K562 (cell line): ENCODE data around the gene ZNF302. TPM values are rescaled to one million over a fixed set of nuclear protein-coding genes. Genes with fewer than 3 reads are reported as not detected.
A peak's percentile ranks its signal among the peaks of the same experiment; 100 is the strongest.

Source experiments
- AFF4 ChIP-seq: sonication (generic); formaldehyde crosslinking; IDR thresholded peaks from 2 replicates; pipeline ENCODE4 v1.8.0; 2023; ENCODE audit warnings: mild to moderate bottlenecking, missing genetic modification reagents
- BACH1 ChIP-seq: fragments of 200-800 bp; sonication (Bioruptor generic); IDR thresholded peaks from 2 replicates; pipeline ENCODE4 v1.6.1; 2016; ENCODE audit warnings: missing genetic modification characterization, missing compliant biosample characterization
- FOSL1 ChIP-seq: fragments of 200-800 bp; sonication (Bioruptor generic); conservative IDR thresholded peaks from 2 replicates; pipeline ENCODE4 v1.6.1; 2016; ENCODE audit warnings: missing genetic modification characterization, missing compliant biosample characterization
- GTF2E2 ChIP-seq: fragments of 200-800 bp; sonication (Bioruptor generic); IDR thresholded peaks from 2 replicates; pipeline ENCODE4 v1.6.1; 2016; ENCODE audit warnings: missing genetic modification characterization, missing compliant biosample characterization
- HBP1 ChIP-seq: fragments of 450-650 bp; formaldehyde crosslinking; IDR thresholded peaks from 2 replicates; pipeline ENCODE4 v1.4.0; 2022; ENCODE audit warnings: missing genetic modification characterization
- HDAC1 ChIP-seq, 2 experiments: fragments of 450-650 bp; IDR thresholded peaks; 2 replicates each; pipeline ENCODE4 v1.6.1; 2016 to 2017; ENCODE audit warnings: inconsistent platforms in 1 of 2, mild to moderate bottlenecking in 1 of 2, moderate library complexity in 1 of 2
- ILF3 ChIP-seq: fragments of 450-650 bp; IDR thresholded peaks from 2 replicates; pipeline ENCODE4 v1.6.1; 2018; ENCODE audit warnings: antibody characterized with exemption, mild to moderate bottlenecking, moderate library complexity, borderline replicate concordance
- KAT8 ChIP-seq: fragments of 450-650 bp; IDR thresholded peaks from 2 replicates; pipeline ENCODE4 v1.6.1; 2016; ENCODE audit warnings: low read depth, mild to moderate bottlenecking
- NCOR1 ChIP-seq: fragments of 450-650 bp; IDR thresholded peaks from 2 replicates; pipeline ENCODE4 v1.6.1; 2016; ENCODE audit warnings: mild to moderate bottlenecking, moderate library complexity
- PBX2 ChIP-seq, 2 experiments: IDR thresholded peaks in 1 of 2; conservative IDR thresholded peaks in 1 of 2; 2 replicates each; pipeline ENCODE4 v1.6.1; 2016; ENCODE audit warnings: low read depth in 2 of 2, mild to moderate bottlenecking in 1 of 2, missing compliant biosample characterization in 1 of 2, missing genetic modification characterization in 1 of 2, moderate library complexity in 1 of 2
- SP1 ChIP-seq: sonication (generic); formaldehyde crosslinking; IDR thresholded peaks from 2 replicates; pipeline ENCODE4 v1.8.1; 2022; ENCODE audit warnings: mild to moderate bottlenecking, missing genetic modification reagents
- TBP ChIP-seq: optimal IDR thresholded peaks from 2 replicates; pipeline ENCODE3; 2011; ENCODE audit warnings: low read depth, low read length, improper control_type of control experiment
- TRIM24 ChIP-seq, 2 experiments: fragments of 450-650 bp; IDR thresholded peaks; 2 replicates each; pipeline ENCODE4 v1.6.1; 2016
- ZBTB9 ChIP-seq: fragments of 450-650 bp; formaldehyde crosslinking; IDR thresholded peaks from 2 replicates; pipeline ENCODE4 v1.4.0; 2020; ENCODE audit warnings: mild to moderate bottlenecking, moderate library complexity
- ZNF655 ChIP-seq: fragments of 250-450 bp; sonication (Bioruptor Pico); IDR thresholded peaks from 2 replicates; pipeline ENCODE4 v1.5.0; 2021
- polyA plus RNA-seq, 8 experiments: library from polyadenylated mRNA; depleted of rRNA in 4 of 8; stranded (reverse) in 5 of 8; unstranded in 3 of 8; fragments of >200 nt; fragmentation: Nextera tagmentation in 2 of 8; fragmentation: Illumina TruSeq in 1 of 8; extraction: Ambion mirVana in 2 of 8; extraction: Trizol in 1 of 8; gene quantifications; 2 replicates each; pipeline versions ENCODE4 v1.2.1 to v1.2.3, GENCODE V29; 2011 to 2014; ENCODE audit warnings: inconsistent platforms in 1 of 8, missing spikeins in 1 of 8
- total RNA-seq, 7 experiments: library from RNA; depleted of rRNA in 6 of 7; stranded (reverse); fragments of >200 nt in 6 of 7; fragmentation: Illumina TruSeq in 2 of 7; extraction: Trizol in 2 of 7; gene quantifications; 2 replicates each; pipeline versions ENCODE4 v1.2.1 to v1.2.3, GENCODE V29; 2011 to 2021; ENCODE audit warnings: low replicate concordance in 1 of 7

Gene ZNF302
- total and polyA plus RNA-seq, 9 of the 15 experiments (the other 6 are each of a cell fraction or from before 2014, with no cell fraction given) = 0.08 to 1.0 (median 0.27) TPM; not detected in 1

- TF ChIP-seq AFF4 = no peak
- TF ChIP-seq HDAC1 (IDR thresholded peaks at IDR 0.05) = peak in 1 of 2 experiments; percentile 66; a peak in 2 of 4 replicates
- no peak; the same call in 1 of the 2 replicates for TF ChIP-seq BACH1 (tag)
- TF ChIP-seq NCOR1 = no peak
- TF ChIP-seq ZBTB9 (CRISPR knock-in tag) = no peak
- TF ChIP-seq TBP = no peak
- no peak for TF ChIP-seq HBP1 (CRISPR knock-in tag)
- no peak for TF ChIP-seq KAT8
- no peak for TF ChIP-seq ILF3
- no peak for TF ChIP-seq GTF2E2 (tag)
- no peak for TF ChIP-seq PBX2 (CRISPR knock-in tag; IDR thresholded peaks at IDR 0.05; ENCODE audit: low read depth)
- TF ChIP-seq PBX2 (tag; conservative IDR thresholded peaks at IDR 0.05; ENCODE audit: low read depth) = no peak
- no peak for TF ChIP-seq FOSL1 (tag)
- TF ChIP-seq TRIM24 (IDR thresholded peaks at IDR 0.05) = no peak
- no peak for TF ChIP-seq SP1 (CRISPR knock-in tag)
- TF ChIP-seq ZNF655 (CRISPR knock-in tag) = no peak
These were observed 53.7 kb downstream of the ZNF302 start (continued) for GRCh38 chr19:34731019-34731829.
